HUES6 (cell line): ENCODE results near the gene CHST3.

Source experiments
- H3K27ac ChIP-seq: 2 replicates; pipeline ENCODE4 v1.7.0; 2013; ENCODE audit warnings: low read depth, mild to moderate bottlenecking, low read length, inconsistent platforms
- H3K27me3 ChIP-seq: 2 replicates; pipeline ENCODE4 v1.6.1; 2013; ENCODE audit warnings: low read length; ENCODE audit not compliant: control insufficient read depth, insufficient read depth
- H3K36me3 ChIP-seq: 2 replicates; pipeline ENCODE4 v1.6.1; 2013; ENCODE audit warnings: low read length; ENCODE audit not compliant: control insufficient read depth, insufficient read depth
- H3K4me1 ChIP-seq: 2 replicates; pipeline ENCODE4 v1.6.1; 2013; ENCODE audit warnings: low read length; ENCODE audit not compliant: control insufficient read depth, insufficient read depth
- H3K4me3 ChIP-seq: 2 replicates; pipeline ENCODE4 v1.5.1; 2013; ENCODE audit warnings: low read depth, low read length
- H3K9ac ChIP-seq: one replicate; pipeline ENCODE4 v1.6.1; 2013; ENCODE audit warnings: mild to moderate bottlenecking, low read length
- H3K9me3 ChIP-seq: 2 replicates; pipeline ENCODE4 v1.6.1; 2013; ENCODE audit warnings: low read depth, low read length; ENCODE audit not compliant: control insufficient read depth, insufficient read depth

The CHST3 gene

GRCh38 chr10:72014785-72015480 lies 50.7 kb downstream of the CHST3 start:
- Histone ChIP-seq H3K9ac (no peak overlapping the region), H3K27me3 (no peaks in the 10 kb centered on the region), H3K36me3 (no peaks in the 10 kb centered on the region), H3K9me3 (no peaks in the 10 kb centered on the region), H3K4me1 (peaks cover 4% of the 10 kb centered on the region; the same call in 1 of the 2 replicates), H3K4me3 (no peak overlapping the region), H3K27ac (no peak overlapping the region)

GRCh38 chr10:72015841-72016240 lies 51.6 kb downstream of the CHST3 start:
- Histone ChIP-seq H3K36me3 (no peaks in the 10 kb centered on the region), H3K27me3 (no peaks in the 10 kb centered on the region), H3K4me1 (no peaks in the 10 kb centered on the region; the same call in 1 of the 2 replicates), H3K4me3 (no peak overlapping the region), H3K9me3 (no peaks in the 10 kb centered on the region), H3K9ac (no peak overlapping the region), H3K27ac (no peak overlapping the region)

- no peak overlapping the region for H3K4me3 ChIP-seq
- no peaks in the 10 kb centered on the region for H3K9me3 ChIP-seq
- no peak overlapping the region for H3K9ac ChIP-seq
- no peak overlapping the region for H3K27ac ChIP-seq
- H3K4me1 ChIP-seq: no peaks in the 10 kb centered on the region; the same call in 1 of the 2 replicates
- no peaks in the 10 kb centered on the region for H3K27me3 ChIP-seq
- H3K36me3 ChIP-seq: no peaks in the 10 kb centered on the region
Observed at GRCh38 chr10:72016608-72017300, 52.6 kb downstream of the CHST3 start.

- Histone ChIP-seq H3K4me1 (no peaks in the 10 kb centered on the region; the same call in 1 of the 2 replicates), H3K27ac (no peak overlapping the region), H3K27me3 (no peaks in the 10 kb centered on the region), H3K9ac (no peak overlapping the region), H3K9me3 (no peaks in the 10 kb centered on the region), H3K4me3 (no peak overlapping the region), H3K36me3 (no peaks in the 10 kb centered on the region)
Observed at GRCh38 chr10:72019085-72019876, 55.1 kb downstream of the CHST3 start.

- no peaks in the 10 kb centered on the region; the same call in 1 of the 2 replicates for H3K4me1 ChIP-seq
- no peak overlapping the region for H3K4me3 ChIP-seq
- H3K9ac ChIP-seq: no peak overlapping the region
- no peak overlapping the region for H3K27ac ChIP-seq
- no peaks in the 10 kb centered on the region for H3K36me3 ChIP-seq
- no peaks in the 10 kb centered on the region for H3K9me3 ChIP-seq
- no peaks in the 10 kb centered on the region for H3K27me3 ChIP-seq
Observed at GRCh38 chr10:72020914-72021809, 57.0 kb downstream of the CHST3 start.

GRCh38 chr10:72022228-72022627 lies 58.0 kb downstream of the CHST3 start:
- H3K9me3 ChIP-seq: no peaks in the 10 kb centered on the region
- no peak overlapping the region for H3K4me3 ChIP-seq
- no peaks in the 10 kb centered on the region; the same call in 1 of the 2 replicates for H3K4me1 ChIP-seq
- no peak overlapping the region for H3K27ac ChIP-seq
- no peak overlapping the region for H3K9ac ChIP-seq
- H3K36me3 ChIP-seq: no peaks in the 10 kb centered on the region
- no peaks in the 10 kb centered on the region for H3K27me3 ChIP-seq

DNA sequence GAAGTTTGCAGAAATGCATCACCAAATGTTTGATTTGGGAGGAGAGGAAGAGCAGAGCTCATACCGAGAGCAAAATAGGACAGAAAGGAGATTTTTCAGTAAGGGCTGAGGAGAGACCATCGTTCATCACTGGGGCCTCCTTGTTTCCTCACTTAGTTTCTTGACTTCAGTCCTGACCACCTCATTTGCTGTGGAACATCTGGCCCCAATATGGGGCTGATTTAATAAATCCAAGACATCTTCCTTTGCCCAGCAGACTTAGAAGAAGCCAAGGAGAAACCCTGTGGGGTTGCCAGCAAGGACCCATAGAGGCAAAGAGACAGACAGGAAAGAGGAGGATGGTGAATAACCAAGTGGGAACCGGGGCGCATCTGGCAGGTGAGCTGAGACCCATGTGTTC lies 60.4 kb downstream of the CHST3 start:
- H3K4me1 ChIP-seq: no peaks in the 10 kb centered on the region
- no peak overlapping the region for H3K27ac ChIP-seq
- no peaks in the 10 kb centered on the region for H3K36me3 ChIP-seq
- no peaks in the 10 kb centered on the region for H3K9me3 ChIP-seq
- H3K27me3 ChIP-seq: no peaks in the 10 kb centered on the region
- H3K4me3 ChIP-seq: no peak overlapping the region
- H3K9ac ChIP-seq: no peak overlapping the region

DNA sequence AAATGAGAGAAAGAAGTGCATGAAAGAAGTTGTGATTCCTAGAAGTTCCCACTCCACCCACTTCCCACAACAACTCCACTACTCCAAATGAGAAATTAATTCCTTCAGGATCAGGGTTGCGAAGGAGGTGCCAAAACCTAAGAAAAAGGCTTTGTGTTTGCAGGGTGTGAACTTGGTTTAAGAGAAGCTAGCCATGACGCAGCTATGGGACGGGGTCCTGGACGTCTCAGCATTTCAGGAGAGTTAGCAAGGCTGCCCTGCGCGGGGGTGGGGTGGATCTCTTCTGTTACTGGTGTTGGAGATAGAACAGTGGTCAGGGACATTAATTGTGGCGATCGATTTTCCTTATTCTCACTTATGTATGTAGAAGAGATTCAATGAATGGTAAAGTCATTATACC lies 61.2 kb downstream of the CHST3 start:
- Histone ChIP-seq H3K4me3 (no peak overlapping the region), H3K4me1 (no peaks in the 10 kb centered on the region), H3K27me3 (no peaks in the 10 kb centered on the region), H3K36me3 (no peaks in the 10 kb centered on the region), H3K9ac (no peak overlapping the region), H3K9me3 (no peaks in the 10 kb centered on the region), H3K27ac (no peak overlapping the region)

DNA sequence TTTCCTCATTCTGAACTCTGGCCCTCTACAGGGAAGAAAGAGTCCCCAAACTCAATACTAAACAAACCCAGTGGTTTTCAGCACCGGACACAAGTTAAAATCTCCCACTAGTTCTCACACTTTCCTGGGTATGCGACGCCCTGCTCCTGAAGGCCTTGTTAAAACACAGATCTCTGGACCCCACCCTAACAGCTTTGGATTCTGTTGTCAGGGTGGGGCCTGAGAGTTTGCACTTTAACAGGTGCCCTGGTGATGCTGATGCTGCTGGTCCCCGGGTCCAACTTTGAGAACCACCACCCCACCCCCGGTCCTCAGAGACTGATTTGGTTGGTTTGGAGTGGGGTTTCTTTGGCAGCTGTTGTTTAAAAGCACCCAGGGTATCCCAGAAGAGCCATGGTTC lies 61.6 kb downstream of the CHST3 start:
- Histone ChIP-seq H3K27ac (no peak overlapping the region), H3K36me3 (no peaks in the 10 kb centered on the region), H3K27me3 (no peaks in the 10 kb centered on the region), H3K9ac (no peak overlapping the region), H3K4me1 (peaks cover 4% of the 10 kb centered on the region; the same call in 1 of the 2 replicates), H3K4me3 (no peak overlapping the region), H3K9me3 (no peaks in the 10 kb centered on the region)

GRCh38 chr10:72026278-72027111 lies 62.3 kb downstream of the CHST3 start:
- no peaks in the 10 kb centered on the region for H3K9me3 ChIP-seq
- no peak overlapping the region for H3K4me3 ChIP-seq
- H3K27me3 ChIP-seq: no peaks in the 10 kb centered on the region
- no peak overlapping the region for H3K9ac ChIP-seq
- peaks cover 5% of the 10 kb centered on the region; the same call in 1 of the 2 replicates for H3K4me1 ChIP-seq
- no peaks in the 10 kb centered on the region for H3K36me3 ChIP-seq
- H3K27ac ChIP-seq: no peak overlapping the region
